Lung (tissue), 16 donors: ENCODE measurements around the gene ATP9A. TPM values are rescaled to one million over a fixed set of nuclear protein-coding genes. Genes with fewer than 3 reads are reported as not detected.
"Not testable (repeated sequence)": the region's sequence is repeated elsewhere in the genome, so short reads cannot be mapped to it uniquely, and the experiment has no call there.

Experiments used
- ATAC-seq: fragments of 200-7000 bp; cut with Tn5 transposase; one replicate; pipeline ENCODE4 v1.9.1; 2020; ENCODE audit warnings: moderate number of reproducible peaks; ENCODE audit not compliant: insufficient read depth, low FRiP score
- DNase-seq, 3 donors: peaks; one replicate each; pipeline ENCODE4 v3.0.0-alpha.2; 2013 to 2017
- H3K27ac ChIP-seq, 2 donors: one replicate each; pipeline ENCODE4 v1.5.1; 2013; ENCODE audit warnings: mild to moderate bottlenecking in 2 of 2, moderate library complexity in 2 of 2, control low read depth in 1 of 2, inconsistent platforms in 1 of 2, low read depth in 1 of 2, low read length in 1 of 2
- H3K27me3 ChIP-seq, 3 donors: one replicate each; pipeline ENCODE4 v1.5.1; 2013; ENCODE audit warnings: low read length in 2 of 3; ENCODE audit not compliant: control insufficient read depth in 3 of 3, insufficient read depth in 3 of 3
- H3K36me3 ChIP-seq, 4 donors: one replicate each; pipeline ENCODE4 v1.5.1; 2013; ENCODE audit warnings: low read length in 4 of 4, mild to moderate bottlenecking in 1 of 4, moderate library complexity in 1 of 4; ENCODE audit not compliant: control insufficient read depth in 4 of 4, insufficient read depth in 4 of 4
- H3K4me1 ChIP-seq, 5 donors: one replicate each; pipeline ENCODE4 v1.5.1; 2013; ENCODE audit warnings: low read length in 5 of 5, mild to moderate bottlenecking in 2 of 5, moderate library complexity in 1 of 5; ENCODE audit not compliant: control insufficient read depth in 5 of 5, insufficient read depth in 5 of 5
- H3K4me3 ChIP-seq: one replicate; pipeline ENCODE4 v1.5.1; 2013; ENCODE audit warnings: mild to moderate bottlenecking, control low read depth, moderate library complexity
- H3K9ac ChIP-seq, 2 donors: one replicate each; pipeline ENCODE4 v1.5.1; 2013; ENCODE audit warnings: low read length in 2 of 2, control low read depth in 1 of 2; ENCODE audit not compliant: insufficient read depth in 1 of 2
- H3K9me3 ChIP-seq, 4 donors: one replicate each; pipeline ENCODE4 v1.5.1; 2013; ENCODE audit warnings: low read length in 3 of 4, mild to moderate bottlenecking in 1 of 4, moderate library complexity in 1 of 4; ENCODE audit not compliant: control insufficient read depth in 4 of 4, insufficient read depth in 3 of 4
- CTCF ChIP-seq: IDR thresholded peaks from 2 replicates; pipeline ENCODE4 v1.5.1; 2012; ENCODE audit warnings: mild to moderate bottlenecking; ENCODE audit errors: control extremely low read depth, extremely low read depth
- WGBS, 2 donors: extraction: QIAGEN DNeasy Blood & Tissue Kit; methylation state at CpG; one replicate each; pipeline ENCODE4 v1.1.7; 2013; 5-methylcytosine and 5-hydroxymethylcytosine counted together
- long read RNA-seq, 5 donors: transcript quantifications; one replicate each; lab custom pipeline, GENCODE V29; 2026
- polyA plus RNA-seq, 2 donors: library from polyadenylated mRNA; stranded (reverse); fragments of 200-250 nt; gene quantifications; one replicate each; pipeline ENCODE4 v1.2.1, GENCODE V29; 2013
- total RNA-seq, 2 donors: library from RNA; depleted of rRNA in 1 of 2; stranded (reverse); fragments of >200 nt in 1 of 2; gene quantifications; one replicate each; pipeline ENCODE4 v1.2.1, GENCODE V29; 2014 to 2021
- donor health status: control.
- donor health status: control.
- donor health status: Bipolar disorder and iron deficiency.
- donor health status: healthy.
- donor health status: DM: yes; HTN: yes; CAD: no.

Gene ATP9A
- total RNA-seq = 10 to 100 TPM; 21.9 to 43.6 TPM
- polyA plus RNA-seq = 1 to 10 TPM; 3.3 to 7.9 TPM
- long read RNA-seq, donor 1, full-length matches to known transcripts = 7 of 19 reads
- long read RNA-seq, donor 1, partial matches to known transcripts = 12 of 19 reads
- long read RNA-seq, donor 1, other reads (novel, unspliced or antisense) = 0 of 19 reads
- long read RNA-seq, donor 2, full-length matches to known transcripts = 1 of 54 reads
- long read RNA-seq, donor 2, partial matches to known transcripts = 53 of 54 reads
- long read RNA-seq, donor 2, other reads (novel, unspliced or antisense) = 0 of 54 reads
- long read RNA-seq, donor 3, full-length matches to known transcripts = 2 of 2 reads
- long read RNA-seq, donor 3, partial matches to known transcripts = 0 of 2 reads
- long read RNA-seq, donor 3, other reads (novel, unspliced or antisense) = 0 of 2 reads
- long read RNA-seq, donor 4 = 0 reads
- long read RNA-seq, donor 5, full-length matches to known transcripts = 3 of 8 reads
- long read RNA-seq, donor 5, partial matches to known transcripts = 5 of 8 reads
- long read RNA-seq, donor 5, other reads (novel, unspliced or antisense) = 0 of 8 reads

GRCh38 chr20:51767867-51768758 lies at the start of gene ATP9A:
TSS of gene ATP9A (minus strand) at chr20:51768390. CDS start at chr20:51768369, 21 bp downstream.
- Histone ChIP-seq H3K9ac (peak within 1 kb of the TSS; percentile 46 to 82), H3K27me3 (no peaks in the 10 kb centered on the region), H3K4me1 (no peaks in the 10 kb centered on the region), H3K27ac (peak within 1 kb of the TSS in 1 of 2 donors; percentile 74), H3K4me3 (peak within 1 kb of the TSS; percentile 75), H3K9me3 (no peaks in the 10 kb centered on the region), H3K36me3 (no peaks in the 10 kb centered on the region)
- 1% methylated on average over 47 to 130 of the region's 131 CpGs for WGBS, 2 donors
- peak; percentile 7 for ATAC-seq
- peak; percentile 34 to 48 (median 37) for DNase-seq
- no peak for TF ChIP-seq CTCF

- ATAC-seq, H3K9me3 ChIP-seq, H3K4me3 ChIP-seq, H3K27ac ChIP-seq, H3K36me3 ChIP-seq, H3K27me3 ChIP-seq, H3K9ac ChIP-seq, H3K4me1 ChIP-seq, DNase-seq: not testable (repeated sequence)
- 90 to 92% methylated on average over 8 of the region's 8 CpGs for WGBS, 2 donors
These were observed 48.7 kb upstream of the ATP9A start for GRCh38 chr20:51816856-51817255.

- Histone ChIP-seq H3K4me3 (no peak overlapping the region), H3K27ac (no peak overlapping the region), H3K9ac (no peak overlapping the region), H3K36me3 (no peaks in the 10 kb centered on the region), H3K27me3 (no peaks in the 10 kb centered on the region), H3K9me3 (no peaks in the 10 kb centered on the region), H3K4me1 (peaks cover 0 to 23% (median 8%) of the 10 kb centered on the region in 5 donors)
- WGBS, 2 donors = 75 to 76% methylated on average over 5 of the region's 5 CpGs
- TF ChIP-seq CTCF = no peak
- ATAC-seq (no peak), DNase-seq (no peak)
These were observed 47.3 kb upstream of the ATP9A start for GRCh38 chr20:51815383-51816076.
